PC-3 (cell line): ENCODE results near the gene PTEN. TPM values are rescaled to one million over a fixed set of nuclear protein-coding genes. Genes with fewer than 3 reads are reported as not detected.

ENCODE experiments used
- ATAC-seq: fragments of 200-7000 bp; cut with Tn5 transposase; 2 replicates; pipeline ENCODE4 v1.9.1; 2020; ENCODE audit warnings: mild to moderate bottlenecking, moderate library complexity
- BruUV-seq: library from RNA; stranded (reverse); fragments of 400-500 nt; replicated peaks from 2 replicates; lab custom pipeline; 2021; lab: Mats Ljungman, UMichigan
- CTCF ChIA-PET: fragments of 300-600 bp; sonication (Branson Sonifier 250); formaldehyde crosslinking; loops from one replicate; lab custom pipeline; 2022; ENCODE audit warnings: antibody characterized with exemption; lab: Charles Lee
- POLR2A ChIA-PET: fragments of 300-600 bp; sonication (Branson Sonifier 250); formaldehyde crosslinking; loops from one replicate; lab custom pipeline; 2022; ENCODE audit warnings: antibody characterized with exemption; ENCODE audit not compliant: unreplicated experiment; lab: Charles Lee
- DNase-seq: peaks from one replicate; pipeline ENCODE4 v3.0.0-alpha.2; 2015
- H2AFZ ChIP-seq: fragments of 300-600 bp; sonication (generic); 2 replicates; pipeline ENCODE4 v1.6.0; 2016; ENCODE audit warnings: antibody characterized with exemption, low read length
- H3F3A ChIP-seq: fragments of 300-600 bp; sonication (generic); one replicate; pipeline ENCODE4 v1.6.0; 2017; ENCODE audit warnings: antibody characterized with exemption, low read length, control low read depth, mild to moderate bottlenecking; ENCODE audit not compliant: unreplicated experiment
- H3K27ac ChIP-seq: fragments of 300-600 bp; sonication (generic); 2 replicates; pipeline ENCODE4 v1.5.1; 2016; ENCODE audit warnings: mild to moderate bottlenecking, low read length
- H3K27me3 ChIP-seq: fragments of 300-600 bp; sonication (generic); 2 replicates; pipeline ENCODE4 v1.6.1; 2016; ENCODE audit warnings: low read length, mixed read lengths
- H3K36me3 ChIP-seq: fragments of 300-600 bp; sonication (generic); 2 replicates; pipeline ENCODE4 v1.6.1; 2016; ENCODE audit warnings: low read depth, mixed run types, low read length, mixed read lengths
- H3K4me1 ChIP-seq: fragments of 300-600 bp; sonication (generic); 2 replicates; pipeline ENCODE4 v1.5.1; 2016; ENCODE audit warnings: low read length; ENCODE audit not compliant: insufficient read depth
- H3K4me2 ChIP-seq: fragments of 300-600 bp; sonication (generic); 2 replicates; pipeline ENCODE4 v1.6.0; 2016; ENCODE audit warnings: low read length
- H3K4me3 ChIP-seq: fragments of 300-600 bp; sonication (generic); 2 replicates; pipeline ENCODE4 v1.5.1; 2016; ENCODE audit warnings: mild to moderate bottlenecking, low read length, mixed read lengths
- H3K79me2 ChIP-seq: fragments of 300-600 bp; sonication (generic); 2 replicates; pipeline ENCODE4 v1.6.1; 2017; ENCODE audit warnings: low read length, mixed read lengths
- H3K9ac ChIP-seq: fragments of 300-600 bp; sonication (generic); 2 replicates; pipeline ENCODE4 v1.6.0; 2016; ENCODE audit warnings: mild to moderate bottlenecking, low read length
- H3K9me2 ChIP-seq: fragments of 300-600 bp; sonication (generic); replicated peaks from 2 replicates; pipeline ENCODE4 v1.6.1; 2016; ENCODE audit warnings: mixed run types, low read length, mixed read lengths
- H3K9me3 ChIP-seq: fragments of 300-600 bp; sonication (generic); 2 replicates; pipeline ENCODE4 v1.6.1; 2016; ENCODE audit warnings: low read length, mixed read lengths
- H4K20me1 ChIP-seq: fragments of 300-600 bp; sonication (generic); 2 replicates; pipeline ENCODE4 v1.6.1; 2016; ENCODE audit warnings: low read length, mixed read lengths
- CTCF ChIP-seq: fragments of 300-600 bp; sonication (generic); conservative IDR thresholded peaks from 2 replicates; pipeline ENCODE4 v1.5.1; 2017; ENCODE audit warnings: antibody characterized with exemption, low read depth, mild to moderate bottlenecking, low read length
- EZH2 ChIP-seq: fragments of 300-600 bp; sonication (generic); IDR thresholded peaks from one replicate; pipeline ENCODE4 v1.6.1; 2017; ENCODE audit warnings: antibody characterized with exemption, mild to moderate bottlenecking, low read length; ENCODE audit not compliant: unreplicated experiment
- EZH2phosphoT487 ChIP-seq: fragments of 300-600 bp; sonication (generic); IDR thresholded peaks from 2 replicates; pipeline ENCODE4 v1.6.1; 2018; ENCODE audit warnings: mild to moderate bottlenecking, antibody characterized with exemption, low read length, borderline replicate concordance
- intact Hi-C: fragments of 100-400 bp; cut with micrococcal nuclease; formaldehyde crosslinking; loops from 2 replicates; pipeline ENCODE4 v1.9.0; 2023
- total RNA-seq: library from RNA; depleted of rRNA; stranded (reverse); fragments of >200 nt; gene quantifications from 2 replicates; pipeline ENCODE4 v1.2.3, GENCODE V29; 2014; rRNA removed

PTEN gene
- total RNA-seq, 1 experiment from 2014 or later, result 7.8 TPM

GRCh38 chr10:88017781-88018180 is 154.4 kb downstream of the PTEN start:
- Histone ChIP-seq H3K4me2 (no peak overlapping the region), H4K20me1 (no peaks in the 10 kb centered on the region), H3K4me3 (no peak overlapping the region), H3F3A (no peaks in the 10 kb centered on the region), H3K9me3 (no peaks in the 10 kb centered on the region), H2AFZ (no peak overlapping the region), H3K36me3 (no peaks in the 10 kb centered on the region), H3K4me1 (no peaks in the 10 kb centered on the region), H3K27ac (no peak overlapping the region), H3K27me3 (no peaks in the 10 kb centered on the region), H3K9me2 (no peaks in the 10 kb centered on the region), H3K9ac (no peak overlapping the region), H3K79me2 (no peaks in the 10 kb centered on the region)
- no peak for DNase-seq
- ChIA-PET CTCF (no interaction called here), POLR2A (no interaction called here)
- BruUV-seq, result no TSS peak
- no peak for ATAC-seq
- intact Hi-C loops, result no loop called here
- TF ChIP-seq CTCF (no peak), EZH2phosphoT487 (no peak), EZH2 (no peak)

GRCh38 chr10:88019753-88020152 is 156.3 kb downstream of the PTEN start:
- ATAC-seq, result no peak
- no peaks in the 10 kb centered on the region for H3K4me1 ChIP-seq
- H3K4me2 ChIP-seq, result no peak overlapping the region
- BruUV-seq, result no TSS peak
- no peaks in the 10 kb centered on the region for H3K36me3 ChIP-seq
- no peak for TF ChIP-seq EZH2phosphoT487
- TF ChIP-seq EZH2, result no peak
- TF ChIP-seq CTCF, result no peak
- no peak overlapping the region for H3K27ac ChIP-seq
- H3K4me3 ChIP-seq, result no peak overlapping the region
- no peaks in the 10 kb centered on the region for H4K20me1 ChIP-seq
- H2AFZ ChIP-seq, result no peak overlapping the region
- DNase-seq, result no peak
- POLR2A ChIA-PET, result no interaction called here
- CTCF ChIA-PET, result no interaction called here
- H3K9ac ChIP-seq, result no peak overlapping the region
- H3K27me3 ChIP-seq, result no peaks in the 10 kb centered on the region
- no peaks in the 10 kb centered on the region for H3K9me3 ChIP-seq
- no peaks in the 10 kb centered on the region for H3K79me2 ChIP-seq
- H3F3A ChIP-seq, result no peaks in the 10 kb centered on the region
- no peaks in the 10 kb centered on the region for H3K9me2 ChIP-seq
- intact Hi-C loops, result no loop called here

Other genes with a start within 250 kb of the PTEN start
- gene PAPSS2, start 203.7 kb upstream of the PTEN start, total RNA-seq, result 16.4 and 17.3 TPM in 2 replicates
- gene ATAD1, start 45.4 kb upstream of the PTEN start, total RNA-seq, result 14.9 and 15.7 TPM in 2 replicates
- 0.15 and 0.23 TPM in 2 replicates for gene KLLN, start 92 bp upstream of the PTEN start, total RNA-seq